ENCODE measurements around the gene TTC23. TPM values are rescaled to one million over a fixed set of nuclear protein-coding genes. Genes with fewer than 3 reads are reported as not detected.

The TTC23 gene
- total and polyA plus RNA-seq, 4 donors, result 8.3 to 33.6 (median 20.3) TPM

DNA sequence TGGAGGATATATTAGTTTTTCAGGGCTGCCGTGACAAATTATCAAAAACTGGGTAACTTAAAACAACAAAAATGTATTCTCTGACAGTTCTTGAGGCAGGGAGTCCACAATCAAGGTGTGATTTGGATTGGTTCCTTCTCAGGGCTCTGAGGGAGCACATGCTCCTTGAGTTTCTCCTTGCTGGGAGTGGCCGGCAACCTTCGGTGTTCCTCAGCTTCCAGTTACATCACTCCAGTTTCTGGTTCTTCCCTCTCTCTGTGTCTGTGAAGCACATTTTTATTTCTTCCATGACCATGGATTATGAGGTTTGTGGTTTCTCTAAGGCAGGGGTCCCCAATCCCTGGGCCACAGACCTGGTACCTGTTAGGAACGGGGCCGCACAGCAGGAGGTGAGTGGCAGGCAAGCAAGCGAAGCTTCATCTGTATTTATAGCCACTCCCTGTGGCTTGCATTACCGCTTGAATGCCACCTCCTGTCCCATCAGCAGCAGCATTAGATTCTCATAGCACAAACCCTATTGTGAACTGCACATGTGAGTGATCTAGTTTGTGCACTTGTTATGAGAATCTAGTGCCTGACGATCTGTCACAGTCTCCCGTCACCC is 26.2 kb upstream of the TTC23 start:
- Histone ChIP-seq H3K9me3 (ENCODE audit: control insufficient read depth, low read length) (no peaks in the 10 kb centered on the region), H3K4me1 (ENCODE audit: control insufficient read depth in 1 of 2, insufficient read depth in 2 of 2, low read length in 2 of 2) (no peaks in the 10 kb centered on the region), H3K27ac (ENCODE audit: low read depth in 1 of 2, low read length in 2 of 2) (no peak overlapping the region), H3K36me3 (ENCODE audit: control insufficient read depth in 1 of 2, insufficient read depth in 2 of 2, low read length in 1 of 2) (no peaks in the 10 kb centered on the region), H3K4me3 (ENCODE audit: low read length in 2 of 2) (no peak overlapping the region), H3K27me3 (ENCODE audit: control insufficient read depth in 1 of 2, insufficient read depth in 2 of 2, low read length in 1 of 2) (no peaks in the 10 kb centered on the region)
- 94 to 96% methylated on average over 9 of the region's 9 CpGs for WGBS, 2 donors
- ATAC-seq (ENCODE audit: low FRiP score), result no peak
- intact Hi-C loops (cut with DNase I), result no loop called here
- no peak for DNase-seq

- Histone ChIP-seq H3K27me3 (ENCODE audit: control insufficient read depth in 1 of 2, insufficient read depth in 2 of 2, low read length in 1 of 2) (no peaks in the 10 kb centered on the region), H3K36me3 (ENCODE audit: control insufficient read depth in 1 of 2, insufficient read depth in 2 of 2, low read length in 1 of 2) (no peaks in the 10 kb centered on the region), H3K9me3 (ENCODE audit: control insufficient read depth, low read length) (no peaks in the 10 kb centered on the region), H3K4me1 (ENCODE audit: control insufficient read depth in 1 of 2, insufficient read depth in 2 of 2, low read length in 2 of 2) (no peaks in the 10 kb centered on the region), H3K4me3 (ENCODE audit: low read length in 2 of 2) (no peak overlapping the region), H3K27ac (ENCODE audit: low read depth in 1 of 2, low read length in 2 of 2) (no peak overlapping the region)
- ATAC-seq (ENCODE audit: low FRiP score) (no peak), DNase-seq (no peak)
- WGBS, 2 donors, result 87 to 95% methylated on average over 2 of the region's 2 CpGs
- intact Hi-C loops (cut with DNase I), result no loop called here
Measured at GRCh38 chr15:99275061-99275460, 25.7 kb upstream of the TTC23 start.

DNA sequence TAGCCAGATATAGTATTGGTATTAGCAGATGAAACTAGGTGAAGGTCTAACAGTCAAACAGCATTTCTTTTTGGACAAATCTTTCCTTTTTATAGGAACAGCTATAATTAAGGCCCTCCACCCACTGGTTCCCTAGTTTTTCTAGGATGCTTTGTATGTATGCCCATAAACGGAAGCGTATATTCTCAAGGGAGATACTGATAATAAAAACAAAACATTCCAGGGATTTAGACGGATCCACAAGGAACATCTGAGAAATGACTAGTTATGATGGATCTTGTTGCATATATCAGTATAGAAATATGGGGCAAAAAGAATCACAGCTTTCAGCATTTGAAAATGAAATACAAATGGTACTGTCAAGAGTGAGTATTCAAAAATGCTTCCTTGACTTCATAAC is 24.4 kb upstream of the TTC23 start:
- intact Hi-C loops (cut with DNase I), result loop anchor here in 1 of 2 donors (2.0 to 5.0 kb wide), 2 partner anchors 458 to 481 kb away; partner anchors contain the start of gene LYSMD4
- no peaks in the 10 kb centered on the region for H3K36me3 ChIP-seq (ENCODE audit: control insufficient read depth in 1 of 2, insufficient read depth in 2 of 2, low read length in 1 of 2)
- DNase-seq, result no peak
- WGBS, 2 donors, result 61 to 65% methylated on average over 3 of the region's 3 CpGs
- no peaks in the 10 kb centered on the region for H3K9me3 ChIP-seq (ENCODE audit: control insufficient read depth, low read length)
- H3K27ac ChIP-seq (ENCODE audit: low read depth in 1 of 2, low read length in 2 of 2), result no peak overlapping the region
- no peak overlapping the region for H3K4me3 ChIP-seq (ENCODE audit: low read length in 2 of 2)
- no peaks in the 10 kb centered on the region for H3K4me1 ChIP-seq (ENCODE audit: control insufficient read depth in 1 of 2, insufficient read depth in 2 of 2, low read length in 2 of 2)
- no peaks in the 10 kb centered on the region for H3K27me3 ChIP-seq (ENCODE audit: control insufficient read depth in 1 of 2, insufficient read depth in 2 of 2, low read length in 1 of 2)
- no peak for ATAC-seq (ENCODE audit: low FRiP score)

DNA sequence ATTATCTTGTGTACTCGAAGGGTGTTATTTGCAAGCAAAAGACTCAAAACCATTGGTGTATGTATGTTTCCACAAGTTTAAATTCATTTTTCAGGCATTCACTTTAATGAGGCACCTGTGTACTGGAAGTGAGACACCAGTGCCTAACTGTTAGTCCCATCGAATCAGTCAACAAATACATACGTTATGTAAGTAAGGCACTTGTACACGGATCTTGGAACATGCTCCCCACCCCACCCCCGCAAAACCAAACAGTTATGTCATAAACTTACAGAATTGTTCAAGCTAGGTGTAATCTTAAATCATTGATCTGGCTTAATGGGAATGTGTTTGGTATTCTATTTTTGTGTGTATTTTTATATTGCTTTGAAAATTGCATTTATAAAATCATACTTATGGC is 19.1 kb upstream of the TTC23 start:
- intact Hi-C loops (cut with DNase I), result loop anchor here in 1 of 2 donors (5.0 kb wide), 1 partner anchor 454 kb away; no protein-coding TSS in a partner anchor
- DNase-seq (no peak), ATAC-seq (ENCODE audit: low FRiP score) (no peak)
- H3K27me3 ChIP-seq (ENCODE audit: control insufficient read depth in 1 of 2, insufficient read depth in 2 of 2, low read length in 1 of 2), result no peaks in the 10 kb centered on the region
- no peaks in the 10 kb centered on the region for H3K9me3 ChIP-seq (ENCODE audit: control insufficient read depth, low read length)
- 74 to 75% methylated on average over 5 of the region's 5 CpGs for WGBS, 2 donors
- no peak overlapping the region for H3K27ac ChIP-seq (ENCODE audit: low read depth in 1 of 2, low read length in 2 of 2)
- H3K36me3 ChIP-seq (ENCODE audit: control insufficient read depth in 1 of 2, insufficient read depth in 2 of 2, low read length in 1 of 2), result no peaks in the 10 kb centered on the region
- no peak overlapping the region for H3K4me3 ChIP-seq (ENCODE audit: low read length in 2 of 2)
- no peaks in the 10 kb centered on the region for H3K4me1 ChIP-seq (ENCODE audit: control insufficient read depth in 1 of 2, insufficient read depth in 2 of 2, low read length in 2 of 2)

DNA sequence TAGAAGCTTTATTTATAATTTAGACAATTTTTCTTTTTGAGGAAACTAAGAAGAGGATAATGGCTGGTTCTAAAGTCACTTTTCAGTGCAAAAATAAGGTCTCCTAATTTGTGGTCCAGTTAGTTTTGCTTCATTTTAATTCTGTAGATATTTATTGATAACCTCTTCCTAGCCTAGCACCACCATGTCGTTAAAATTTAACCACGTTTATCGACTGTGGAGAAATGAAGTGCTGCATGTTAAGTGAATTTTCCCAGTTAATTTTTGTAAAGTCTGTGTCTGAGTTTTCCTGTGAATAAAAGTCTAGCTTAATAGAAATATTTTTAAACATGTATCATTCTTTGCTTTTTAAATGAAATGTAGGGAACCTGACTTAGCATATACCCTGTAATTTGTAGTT is 18.6 kb upstream of the TTC23 start:
- Histone ChIP-seq H3K36me3 (ENCODE audit: control insufficient read depth in 1 of 2, insufficient read depth in 2 of 2, low read length in 1 of 2) (no peaks in the 10 kb centered on the region), H3K4me3 (ENCODE audit: low read length in 2 of 2) (no peak overlapping the region), H3K4me1 (ENCODE audit: control insufficient read depth in 1 of 2, insufficient read depth in 2 of 2, low read length in 2 of 2) (no peaks in the 10 kb centered on the region), H3K9me3 (ENCODE audit: control insufficient read depth, low read length) (no peaks in the 10 kb centered on the region), H3K27ac (ENCODE audit: low read depth in 1 of 2, low read length in 2 of 2) (no peak overlapping the region), H3K27me3 (ENCODE audit: control insufficient read depth in 1 of 2, insufficient read depth in 2 of 2, low read length in 1 of 2) (no peaks in the 10 kb centered on the region)
- no peak for ATAC-seq (ENCODE audit: low FRiP score)
- intact Hi-C loops (cut with DNase I), result loop anchor here in 1 of 2 donors (5.0 kb wide), 1 partner anchor 454 kb away; no protein-coding TSS in a partner anchor
- 92 to 94% methylated on average over 3 of the region's 3 CpGs for WGBS, 2 donors
- DNase-seq, result no peak

- H3K9me3 ChIP-seq (ENCODE audit: control insufficient read depth, low read length), result no peaks in the 10 kb centered on the region
- WGBS, 2 donors, result 96 to 97% methylated on average over 3 of the region's 3 CpGs
- no peaks in the 10 kb centered on the region for H3K4me1 ChIP-seq (ENCODE audit: control insufficient read depth in 1 of 2, insufficient read depth in 2 of 2, low read length in 2 of 2)
- H3K27me3 ChIP-seq (ENCODE audit: control insufficient read depth in 1 of 2, insufficient read depth in 2 of 2, low read length in 1 of 2), result no peaks in the 10 kb centered on the region
- DNase-seq, result no peak
- no peaks in the 10 kb centered on the region for H3K36me3 ChIP-seq (ENCODE audit: control insufficient read depth in 1 of 2, insufficient read depth in 2 of 2, low read length in 1 of 2)
- H3K27ac ChIP-seq (ENCODE audit: low read depth in 1 of 2, low read length in 2 of 2), result no peak overlapping the region
- intact Hi-C loops (cut with DNase I), result loop anchor here in 1 of 2 donors (5.0 kb wide), 1 partner anchor 457 kb away; no protein-coding TSS in a partner anchor
- H3K4me3 ChIP-seq (ENCODE audit: low read length in 2 of 2), result no peak overlapping the region
- no peak for ATAC-seq (ENCODE audit: low FRiP score)
Measured at GRCh38 chr15:99265541-99266070, 16.2 kb upstream of the TTC23 start.

DNA sequence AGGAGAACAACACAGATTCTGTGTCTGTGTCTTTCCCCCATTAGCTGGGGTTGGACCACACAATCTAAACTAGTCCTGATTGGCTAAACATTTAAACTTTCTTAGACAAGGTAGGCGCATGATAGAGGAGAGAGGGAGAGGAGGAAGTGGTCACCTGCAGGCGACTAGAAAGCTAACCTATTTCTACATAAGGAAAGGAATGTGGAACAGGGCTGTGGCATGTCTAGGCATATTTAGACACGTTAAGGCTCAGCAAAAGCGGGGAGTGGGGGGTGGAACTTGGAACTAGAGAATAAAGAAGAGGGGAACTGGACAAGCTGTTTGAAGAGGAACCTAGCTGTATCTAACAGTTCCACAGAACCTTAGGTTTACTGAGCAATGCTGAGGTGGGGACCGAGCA is 14.7 kb upstream of the TTC23 start:
- Histone ChIP-seq H3K36me3 (ENCODE audit: control insufficient read depth in 1 of 2, insufficient read depth in 2 of 2, low read length in 1 of 2) (no peaks in the 10 kb centered on the region), H3K4me1 (ENCODE audit: control insufficient read depth in 1 of 2, insufficient read depth in 2 of 2, low read length in 2 of 2) (no peaks in the 10 kb centered on the region), H3K9me3 (ENCODE audit: control insufficient read depth, low read length) (no peaks in the 10 kb centered on the region), H3K27ac (ENCODE audit: low read depth in 1 of 2, low read length in 2 of 2) (no peak overlapping the region), H3K27me3 (ENCODE audit: control insufficient read depth in 1 of 2, insufficient read depth in 2 of 2, low read length in 1 of 2) (no peaks in the 10 kb centered on the region), H3K4me3 (ENCODE audit: low read length in 2 of 2) (no peak overlapping the region)
- intact Hi-C loops (cut with DNase I), result no loop called here
- ATAC-seq (ENCODE audit: low FRiP score), result no peak
- no peak for DNase-seq
- 90 to 91% methylated on average over 5 of the region's 5 CpGs for WGBS, 2 donors

DNA sequence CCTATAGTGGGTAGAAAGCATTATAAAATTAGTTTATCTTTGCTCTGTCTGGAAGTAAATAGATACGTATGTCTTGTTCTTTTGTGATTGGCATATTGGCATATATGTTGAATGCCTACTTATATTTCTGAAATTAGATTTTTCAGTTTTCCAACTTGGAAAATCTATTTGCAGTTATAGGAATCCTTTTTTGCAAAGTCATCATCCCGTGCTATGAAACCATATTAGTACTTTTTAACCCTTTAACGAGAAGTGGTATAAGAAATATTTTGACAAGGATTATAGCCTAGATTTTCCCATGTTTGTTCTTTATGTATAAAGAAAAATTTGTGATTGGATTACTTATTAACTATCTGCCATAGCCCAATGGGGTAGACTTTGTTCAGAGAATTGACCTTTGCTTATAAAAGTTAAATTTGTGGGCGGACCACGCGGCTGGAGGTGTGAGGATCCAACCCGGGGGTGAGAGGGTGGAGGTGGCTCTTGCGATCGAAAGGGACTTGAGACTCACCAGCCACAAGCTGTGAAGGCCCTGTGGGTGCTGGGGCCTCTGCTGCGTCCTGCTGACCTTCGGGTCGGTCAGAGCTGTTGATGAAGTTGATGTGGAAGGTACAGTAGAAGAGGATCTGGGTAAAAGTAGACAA is 7.8 kb upstream of the TTC23 start:
- H3K27ac ChIP-seq (ENCODE audit: low read depth in 1 of 2, low read length in 2 of 2), result no peak overlapping the region
- H3K36me3 ChIP-seq (ENCODE audit: control insufficient read depth in 1 of 2, insufficient read depth in 2 of 2, low read length in 1 of 2), result no peaks in the 10 kb centered on the region
- no peaks in the 10 kb centered on the region for H3K4me1 ChIP-seq (ENCODE audit: control insufficient read depth in 1 of 2, insufficient read depth in 2 of 2, low read length in 2 of 2)
- ATAC-seq (ENCODE audit: low FRiP score) (no peak), DNase-seq (no peak)
- intact Hi-C loops (cut with DNase I), result no loop called here
- no peaks in the 10 kb centered on the region for H3K27me3 ChIP-seq (ENCODE audit: control insufficient read depth in 1 of 2, insufficient read depth in 2 of 2, low read length in 1 of 2)
- no peaks in the 10 kb centered on the region for H3K9me3 ChIP-seq (ENCODE audit: control insufficient read depth, low read length)
- H3K4me3 ChIP-seq (ENCODE audit: low read length in 2 of 2), result no peak overlapping the region
- WGBS, 2 donors, result 93 to 94% methylated on average over 12 of the region's 12 CpGs

Data from aorta (tissue), 5 donors.